CD4-positive, alpha-beta T cell treated with Interleukin-15 for 4 hours (primary cell): ENCODE results near the gene B4GALNT3.

Experiments used
- DNase-seq: peaks from one replicate; pipeline ENCODE4 v3.0.0-alpha.2; 2020; ENCODE audit warnings: low spot score

B4GALNT3 gene

GRCh38 chr12:509500-509899 lies 49.8 kb downstream of the B4GALNT3 start:
- no peak for DNase-seq

- no peak for DNase-seq
These were observed 50.5 kb downstream of the B4GALNT3 start for GRCh38 chr12:510071-510825.

GRCh38 chr12:512933-513332 lies 53.2 kb downstream of the B4GALNT3 start:
- DNase-seq = no peak

GRCh38 chr12:513446-513845 lies 53.7 kb downstream of the B4GALNT3 start:
- no peak for DNase-seq

- no peak for DNase-seq
These were observed 57.8 kb downstream of the B4GALNT3 start for GRCh38 chr12:517538-517937.

- DNase-seq = no peak
These were observed 60.4 kb downstream of the B4GALNT3 start for GRCh38 chr12:520119-520518.

GRCh38 chr12:522692-523378 lies 63.1 kb downstream of the B4GALNT3 start:
- no peak for DNase-seq

GRCh38 chr12:524167-524951 lies 64.6 kb downstream of the B4GALNT3 start:
- DNase-seq = no peak

GRCh38 chr12:526089-526488 lies 66.3 kb downstream of the B4GALNT3 start:
- no peak for DNase-seq

GRCh38 chr12:527241-527640 lies 67.5 kb downstream of the B4GALNT3 start:
- DNase-seq = no peak

GRCh38 chr12:527729-528128 lies 68.0 kb downstream of the B4GALNT3 start:
- no peak for DNase-seq

GRCh38 chr12:530308-530707 lies 70.6 kb downstream of the B4GALNT3 start:
- no peak for DNase-seq

GRCh38 chr12:530821-531220 lies 71.1 kb downstream of the B4GALNT3 start:
- no peak for DNase-seq

GRCh38 chr12:531951-532585 lies 72.3 kb downstream of the B4GALNT3 start:
- no peak for DNase-seq

- DNase-seq = no peak
These were observed 73.3 kb downstream of the B4GALNT3 start for GRCh38 chr12:532908-533565.

GRCh38 chr12:533718-534117 lies 74.0 kb downstream of the B4GALNT3 start:
- DNase-seq = no peak

GRCh38 chr12:534216-534615 lies 74.5 kb downstream of the B4GALNT3 start:
- no peak for DNase-seq

GRCh38 chr12:535396-535795 lies 75.7 kb downstream of the B4GALNT3 start:
- no peak for DNase-seq

- DNase-seq = no peak
These were observed 77.1 kb downstream of the B4GALNT3 start for GRCh38 chr12:536751-537245.

- DNase-seq = no peak
These were observed 78.0 kb downstream of the B4GALNT3 start for GRCh38 chr12:537772-538171.

GRCh38 chr12:538731-539539 lies 79.2 kb downstream of the B4GALNT3 start:
- DNase-seq = peak; percentile 76
